Hematopoietic multipotent progenitor cell treated with erythropoietin and hydrocortisone succinate and interleukin-3 and kit ligand, for 8 days (in vitro differentiated cells): Measurements from ENCODE around the gene USP20.

Experiments
- DNase-seq: peaks from one replicate; pipeline ENCODE4 v3.0.0-alpha.2; 2015

The USP20 gene

DNA sequence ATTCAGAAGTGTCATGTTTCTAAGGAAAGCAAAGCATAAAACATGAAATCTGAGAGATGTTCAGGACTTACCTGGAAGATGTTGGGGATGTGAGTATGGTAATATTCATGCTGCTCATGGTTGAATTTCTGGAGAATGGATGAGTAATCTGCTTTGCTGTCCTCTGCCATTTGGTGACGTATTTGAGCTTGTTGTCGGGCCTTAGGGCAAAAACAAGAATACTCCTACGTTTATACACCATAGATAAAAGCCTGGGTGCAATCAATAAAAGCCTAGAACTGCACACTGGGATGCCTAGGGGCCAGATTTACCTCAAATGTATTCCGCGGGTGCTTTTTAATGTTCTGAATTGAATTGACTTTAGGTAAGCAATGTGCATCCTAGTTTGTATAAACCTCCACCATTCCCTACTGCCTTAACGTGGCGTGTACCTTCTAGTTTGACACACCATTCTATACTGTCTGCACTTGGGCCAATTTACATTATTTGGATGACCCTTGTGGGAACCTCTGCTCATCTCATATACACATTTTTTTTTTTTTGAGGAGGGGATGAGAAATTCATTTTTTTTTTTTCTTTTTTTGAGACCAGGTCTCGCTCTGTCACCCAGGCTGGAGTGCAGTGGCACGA lies 94.4 kb downstream of the USP20 start:
- no peak for DNase-seq

DNA sequence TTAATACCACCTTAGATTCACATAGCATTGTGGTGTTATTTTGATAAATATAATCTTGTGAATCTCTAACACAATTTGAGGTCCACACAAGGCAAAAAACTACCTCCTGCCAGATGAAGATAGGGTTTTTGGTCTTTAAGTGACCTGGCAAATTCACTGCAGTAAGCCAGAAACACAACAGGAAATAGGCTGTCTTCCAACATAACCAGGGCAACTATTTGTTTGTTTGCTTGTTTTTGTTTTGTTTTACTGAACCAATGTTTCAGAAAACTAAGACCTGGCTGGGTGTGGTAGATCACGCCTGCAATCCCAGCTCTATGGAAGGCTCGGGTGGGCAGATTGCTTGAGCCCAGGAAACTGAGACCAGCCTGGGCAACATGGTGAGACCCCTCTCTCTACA lies 95.5 kb downstream of the USP20 start:
- DNase-seq: peak; percentile 70
